Trophoblast cell (in vitro differentiated cells and primary cell): Measurements from ENCODE around the gene XRRA1.

ENCODE experiments used
- DNase-seq, 2 donors: peaks; one replicate each; pipeline ENCODE4 v3.0.0-alpha.2; 2016
- H2AFZ ChIP-seq: 2 replicates; pipeline ENCODE4 v1.6.1; 2013; ENCODE audit warnings: low read length, moderate library complexity, mild to moderate bottlenecking; ENCODE audit not compliant: insufficient read depth, poor library complexity
- H2AK5ac ChIP-seq: 2 replicates; pipeline ENCODE4 v1.6.1; 2013; ENCODE audit warnings: mild to moderate bottlenecking, low read length
- H2BK120ac ChIP-seq: 2 replicates; pipeline ENCODE4 v1.6.1; 2013; ENCODE audit warnings: low read length, mild to moderate bottlenecking, moderate library complexity; ENCODE audit not compliant: insufficient read depth, poor library complexity
- H2BK12ac ChIP-seq: 2 replicates; pipeline ENCODE4 v1.6.1; 2013; ENCODE audit warnings: mild to moderate bottlenecking, low read length, moderate library complexity
- H2BK5ac ChIP-seq: 2 replicates; pipeline ENCODE4 v1.6.1; 2013; ENCODE audit warnings: low read length, low read depth, moderate library complexity, mild to moderate bottlenecking; ENCODE audit not compliant: poor library complexity
- H3K14ac ChIP-seq: 2 replicates; pipeline ENCODE4 v1.6.1; 2013; ENCODE audit warnings: mild to moderate bottlenecking, low read length
- H3K18ac ChIP-seq: 2 replicates; pipeline ENCODE4 v1.6.1; 2013; ENCODE audit warnings: mild to moderate bottlenecking, low read length
- H3K23ac ChIP-seq: 2 replicates; pipeline ENCODE4 v1.6.1; 2013; ENCODE audit warnings: low read length
- H3K27ac ChIP-seq: 2 replicates; pipeline ENCODE4 v1.5.1; 2013; ENCODE audit warnings: low read depth, mild to moderate bottlenecking, inconsistent platforms, low read length, moderate library complexity
- H3K27me3 ChIP-seq: 2 replicates; pipeline ENCODE4 v1.6.1; 2013; ENCODE audit warnings: inconsistent platforms, mild to moderate bottlenecking, low read length, moderate library complexity; ENCODE audit not compliant: insufficient read depth
- H3K36me3 ChIP-seq, 2 experiments: 1 replicate in 1 of 2; 2 replicates in 1 of 2; pipeline ENCODE4 v1.6.1; 2013; ENCODE audit warnings: low read length in 2 of 2, mild to moderate bottlenecking in 2 of 2, moderate library complexity in 1 of 2; ENCODE audit not compliant: insufficient read depth in 2 of 2, control insufficient read depth in 1 of 2
- H3K4ac ChIP-seq: 2 replicates; pipeline ENCODE4 v1.6.1; 2013; ENCODE audit warnings: low read depth, mild to moderate bottlenecking, low read length, moderate library complexity
- H3K4me1 ChIP-seq, 2 experiments: 1 replicate in 1 of 2; 2 replicates in 1 of 2; pipeline ENCODE4 v1.6.1; 2013; ENCODE audit warnings: low read length in 2 of 2, mild to moderate bottlenecking in 2 of 2, moderate library complexity in 1 of 2; ENCODE audit not compliant: insufficient read depth in 2 of 2, control insufficient read depth in 1 of 2
- H3K4me2 ChIP-seq: 2 replicates; pipeline ENCODE4 v1.6.1; 2013; ENCODE audit warnings: inconsistent platforms, mild to moderate bottlenecking, low read length, moderate library complexity
- H3K4me3 ChIP-seq: 2 replicates; pipeline ENCODE4 v1.5.1; 2013; ENCODE audit warnings: mild to moderate bottlenecking, low read depth, low read length, inconsistent platforms
- H3K79me1 ChIP-seq: one replicate; pipeline ENCODE4 v1.6.1; 2013; ENCODE audit warnings: low read length
- H3K79me2 ChIP-seq: 2 replicates; pipeline ENCODE4 v1.6.1; 2013; ENCODE audit warnings: low read length, mild to moderate bottlenecking; ENCODE audit not compliant: control insufficient read depth, insufficient read depth, poor library complexity
- H3K9ac ChIP-seq: 2 replicates; pipeline ENCODE4 v1.6.1; 2013; ENCODE audit warnings: mild to moderate bottlenecking, low read length
- H3K9me3 ChIP-seq: 2 replicates; pipeline ENCODE4 v1.6.1; 2013; ENCODE audit warnings: low read depth, mild to moderate bottlenecking, control low read depth, inconsistent platforms, low read length; ENCODE audit not compliant: insufficient read depth
- H4K12ac ChIP-seq: 2 replicates; pipeline ENCODE4 v1.6.1; 2013; ENCODE audit warnings: low read depth, mild to moderate bottlenecking, low read length, moderate library complexity
- H4K8ac ChIP-seq: 2 replicates; pipeline ENCODE4 v1.6.1; 2013; ENCODE audit warnings: low read depth, mild to moderate bottlenecking, low read length, moderate library complexity
- H4K91ac ChIP-seq: one replicate; pipeline ENCODE4 v1.6.1; 2013; ENCODE audit warnings: low read depth, mild to moderate bottlenecking, low read length, moderate library complexity
- WGBS: extraction: QIAGEN DNeasy Blood & Tissue Kit; methylation state at CpG from one replicate; pipeline ENCODE4 v1.1.7; 2013; ENCODE audit warnings: missing lambda C conversion rate; ENCODE audit not compliant: insufficient read length, insufficient coverage; ENCODE audit errors: extremely low coverage; 5-methylcytosine and 5-hydroxymethylcytosine counted together

The XRRA1 gene

GRCh38 chr11:74951226-74951625 lies 2.3 kb upstream of the XRRA1 start:
- H3K27me3 ChIP-seq, result no peaks in the 10 kb centered on the region
- H3K4me3 ChIP-seq, result no peak overlapping the region
- H3K14ac ChIP-seq, result no peak overlapping the region
- no peaks in the 10 kb centered on the region for H3K9me3 ChIP-seq
- H2BK5ac ChIP-seq, result no peak overlapping the region
- H3K79me1 ChIP-seq, result peaks cover 10% of the 10 kb centered on the region
- H2BK120ac ChIP-seq, result no peak overlapping the region
- no peak overlapping the region for H4K12ac ChIP-seq
- H4K8ac ChIP-seq, result no peak overlapping the region
- H3K4me2 ChIP-seq, result no peak overlapping the region
- H3K4me1 ChIP-seq, result peaks cover 0 to 7% of the 10 kb centered on the region in 2 experiments
- H2BK12ac ChIP-seq, result no peak overlapping the region
- no CpG with 5 or more reads among the region's 8 CpGs for WGBS
- peak overlapping the region; percentile 90 for H3K4ac ChIP-seq
- H2AK5ac ChIP-seq, result no peak overlapping the region
- H3K79me2 ChIP-seq, result peaks cover 15% of the 10 kb centered on the region
- peaks cover 2 to 3% of the 10 kb centered on the region in 2 experiments for H3K36me3 ChIP-seq
- H2AFZ ChIP-seq, result no peak overlapping the region
- H3K9ac ChIP-seq, result no peak overlapping the region
- H3K23ac ChIP-seq, result no peak overlapping the region
- DNase-seq, result no peak
- H3K27ac ChIP-seq, result no peak overlapping the region
- no peak overlapping the region for H3K18ac ChIP-seq
- H4K91ac ChIP-seq, result no peak overlapping the region

GRCh38 chr11:74950374-74950969 lies 1.6 kb upstream of the XRRA1 start:
- H3K27me3 ChIP-seq, result no peaks in the 10 kb centered on the region
- peak overlapping the region; percentile 42 for H3K4ac ChIP-seq
- no peak overlapping the region for H2BK120ac ChIP-seq
- H3K18ac ChIP-seq, result no peak overlapping the region
- H3K27ac ChIP-seq, result no peak overlapping the region
- H2BK5ac ChIP-seq, result no peak overlapping the region
- peaks cover 15% of the 10 kb centered on the region for H3K79me2 ChIP-seq
- H2AFZ ChIP-seq, result no peak overlapping the region
- no peak overlapping the region for H3K14ac ChIP-seq
- no peak overlapping the region for H3K23ac ChIP-seq
- peaks cover 2 to 3% of the 10 kb centered on the region in 2 experiments for H3K36me3 ChIP-seq
- H4K91ac ChIP-seq, result no peak overlapping the region
- WGBS, result no CpG with 5 or more reads among the region's 2 CpGs
- peaks cover 0 to 7% of the 10 kb centered on the region in 2 experiments for H3K4me1 ChIP-seq
- no peak overlapping the region for H3K4me3 ChIP-seq
- H3K9ac ChIP-seq, result no peak overlapping the region
- H2AK5ac ChIP-seq, result no peak overlapping the region
- no peak overlapping the region for H4K8ac ChIP-seq
- no peak overlapping the region for H4K12ac ChIP-seq
- H3K79me1 ChIP-seq, result peaks cover 10% of the 10 kb centered on the region
- H3K4me2 ChIP-seq, result peak overlapping the region; percentile 97
- DNase-seq, result no peak
- no peaks in the 10 kb centered on the region for H3K9me3 ChIP-seq
- H2BK12ac ChIP-seq, result no peak overlapping the region

DNA sequence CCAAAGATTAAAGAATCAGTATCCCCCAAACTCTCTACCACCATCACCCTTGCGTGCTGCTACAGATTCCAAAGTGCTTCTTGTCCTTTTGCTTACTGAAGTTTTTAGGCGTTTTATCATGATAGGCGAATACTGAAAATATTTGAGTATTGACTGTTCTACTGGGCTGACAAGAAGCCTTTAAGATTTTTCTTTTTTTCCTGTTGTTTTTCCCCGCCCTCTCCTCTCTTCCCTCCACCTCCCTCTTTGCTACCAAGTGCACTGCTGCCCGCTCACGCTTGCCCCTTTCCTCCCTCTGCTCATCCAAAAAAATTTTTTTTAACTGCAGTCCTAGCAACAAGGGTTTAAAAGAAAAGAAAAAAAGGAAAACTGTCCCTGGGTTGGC lies 854 bp upstream of the XRRA1 start:
- Histone ChIP-seq H3K27me3 (no peaks in the 10 kb centered on the region), H3K9me3 (no peaks in the 10 kb centered on the region), H3K36me3 (peaks cover 2 to 3% of the 10 kb centered on the region in 2 experiments), H3K4ac (peak overlapping the region; percentile 90), H3K4me2 (peak overlapping the region; percentile 97), H3K79me1 (peaks cover 10% of the 10 kb centered on the region), H2AFZ (peak overlapping the region; percentile 94), H3K14ac (peak overlapping the region; percentile 97), H2AK5ac (peak overlapping the region; percentile 8), H2BK12ac (no peak overlapping the region), H3K23ac (no peak overlapping the region), H4K91ac (peak overlapping the region; percentile 92), H3K27ac (peak overlapping the region; percentile 38), H4K8ac (peak overlapping the region; percentile 93), H2BK120ac (peak overlapping the region; percentile 15), H3K9ac (peak overlapping the region; percentile 87), H3K79me2 (peaks cover 15% of the 10 kb centered on the region), H3K4me3 (peak overlapping the region; percentile 85), H3K4me1 (peaks cover 0 to 7% of the 10 kb centered on the region in 2 experiments), H4K12ac (peak overlapping the region; percentile 90), H2BK5ac (peak overlapping the region; percentile 42), H3K18ac (no peak overlapping the region)
- WGBS, result no CpG with 5 or more reads among the region's 6 CpGs
- DNase-seq, result peak; percentile 14 to 78

- Histone ChIP-seq H3K9me3 (no peaks in the 10 kb centered on the region), H2BK5ac (peak overlapping the region; percentile 8), H3K79me1 (peaks cover 10% of the 10 kb centered on the region), H3K4ac (no peak overlapping the region), H3K27me3 (no peaks in the 10 kb centered on the region), H4K8ac (peak overlapping the region; percentile 92), H3K14ac (peak overlapping the region; percentile 85), H3K9ac (peak overlapping the region; percentile 67), H3K18ac (peak overlapping the region; percentile 49), H4K91ac (no peak overlapping the region), H3K23ac (no peak overlapping the region), H2AFZ (peak overlapping the region; percentile 91), H4K12ac (peak overlapping the region; percentile 76), H2AK5ac (no peak overlapping the region), H3K36me3 (no peaks in the 10 kb centered on the region), H3K79me2 (peaks cover 15% of the 10 kb centered on the region), H3K4me2 (peak overlapping the region; percentile 67), H3K27ac (no peak overlapping the region), H2BK120ac (peak overlapping the region; percentile 21), H2BK12ac (no peak overlapping the region), H3K4me1 (peaks cover 0 to 7% of the 10 kb centered on the region in 2 experiments), H3K4me3 (peak overlapping the region; percentile 81)
- no peak for DNase-seq
- no CpG with 5 or more reads among the region's 9 CpGs for WGBS
Observed at GRCh38 chr11:74948546-74948897, 369 bp downstream of the XRRA1 start.
